ENCODE measurements around the gene TUBB4B. TPM values are rescaled to one million over a fixed set of nuclear protein-coding genes. Genes with fewer than 3 reads are reported as not detected.

TUBB4B gene
- total RNA-seq, 1 donor from 2014 or later, result 134 TPM

GRCh38 chr9:137278721-137279711 lies 37.9 kb downstream of the TUBB4B start:
- Mint-ChIP-seq H3K36me3 (ENCODE audit: low read depth, unreplicated experiment) (peaks cover 9% of the 10 kb centered on the region), H3K4me3 (ENCODE audit: unreplicated experiment) (no peak overlapping the region), H3K4me1 (ENCODE audit: unreplicated experiment) (peaks cover 21% of the 10 kb centered on the region), H3K9me3 (ENCODE audit: unreplicated experiment) (no peaks in the 10 kb centered on the region), H3K27me3 (ENCODE audit: unreplicated experiment) (peaks cover 12% of the 10 kb centered on the region), H3K27ac (ENCODE audit: unreplicated experiment) (no peak overlapping the region)
- no peak for TF ChIP-seq CTCF (IDR thresholded peaks at IDR 0.05; ENCODE audit: unreplicated experiment)
- DNase-seq (ENCODE audit: low spot score), result no peak

GRCh38 chr9:137279741-137280473 lies 38.8 kb downstream of the TUBB4B start:
- Mint-ChIP-seq H3K4me1 (ENCODE audit: unreplicated experiment) (peaks cover 17% of the 10 kb centered on the region), H3K27ac (ENCODE audit: unreplicated experiment) (no peak overlapping the region), H3K27me3 (ENCODE audit: unreplicated experiment) (peaks cover 15% of the 10 kb centered on the region), H3K4me3 (ENCODE audit: unreplicated experiment) (no peak overlapping the region), H3K36me3 (ENCODE audit: low read depth, unreplicated experiment) (peaks cover 9% of the 10 kb centered on the region), H3K9me3 (ENCODE audit: unreplicated experiment) (no peaks in the 10 kb centered on the region)
- no peak for DNase-seq (ENCODE audit: low spot score)
- no peak for TF ChIP-seq CTCF (IDR thresholded peaks at IDR 0.05; ENCODE audit: unreplicated experiment)

GRCh38 chr9:137280474-137281344 lies 39.6 kb downstream of the TUBB4B start:
- Mint-ChIP-seq H3K27ac (ENCODE audit: unreplicated experiment) (no peak overlapping the region), H3K4me3 (ENCODE audit: unreplicated experiment) (no peak overlapping the region), H3K9me3 (ENCODE audit: unreplicated experiment) (no peaks in the 10 kb centered on the region), H3K4me1 (ENCODE audit: unreplicated experiment) (peaks cover 10% of the 10 kb centered on the region), H3K27me3 (ENCODE audit: unreplicated experiment) (peaks cover 12% of the 10 kb centered on the region), H3K36me3 (ENCODE audit: low read depth, unreplicated experiment) (peaks cover 9% of the 10 kb centered on the region)
- TF ChIP-seq CTCF (IDR thresholded peaks at IDR 0.05; ENCODE audit: unreplicated experiment), result peak; percentile 51
- DNase-seq (ENCODE audit: low spot score), result peak; percentile 71

- peaks cover 7% of the 10 kb centered on the region for H3K4me1 Mint-ChIP-seq (ENCODE audit: unreplicated experiment)
- H3K36me3 Mint-ChIP-seq (ENCODE audit: low read depth, unreplicated experiment), result peaks cover 9% of the 10 kb centered on the region
- peaks cover 11% of the 10 kb centered on the region for H3K27me3 Mint-ChIP-seq (ENCODE audit: unreplicated experiment)
- no peak overlapping the region for H3K27ac Mint-ChIP-seq (ENCODE audit: unreplicated experiment)
- TF ChIP-seq CTCF (IDR thresholded peaks at IDR 0.05; ENCODE audit: unreplicated experiment), result no peak
- DNase-seq (ENCODE audit: low spot score), result peak; percentile 35
- peak overlapping the region; percentile 51 for H3K4me3 Mint-ChIP-seq (ENCODE audit: unreplicated experiment)
- H3K9me3 Mint-ChIP-seq (ENCODE audit: unreplicated experiment), result no peaks in the 10 kb centered on the region
These were observed 40.4 kb downstream of the TUBB4B start for GRCh38 chr9:137281345-137282116.

Measured in endothelial cell (in vitro differentiated cells).